NB4 (cell line): Measurements from ENCODE around the gene C13orf46.

Experiments
- DNase-seq: peaks from one replicate; pipeline ENCODE4 v3.0.0; 2010; ENCODE audit warnings: low read depth
- H3K4me3 ChIP-seq: one replicate; pipeline ENCODE4 v1.5.1; 2011; ENCODE audit warnings: mild to moderate bottlenecking, low read depth, low read length, moderate library complexity
- CTCF ChIP-seq: IDR thresholded peaks from one replicate; pipeline ENCODE4 v1.5.1; 2012; ENCODE audit warnings: low read depth, low read length
- MAX ChIP-seq: IDR thresholded peaks from 2 replicates; pipeline ENCODE4 v1.6.1; 2011; ENCODE audit warnings: low read depth, low read length
- MYC ChIP-seq: IDR thresholded peaks from 2 replicates; pipeline ENCODE4 v1.6.1; 2011; ENCODE audit warnings: low read depth, low read length
- POLR2A ChIP-seq: IDR thresholded peaks from 2 replicates; pipeline ENCODE4 v1.6.1; 2011; ENCODE audit warnings: mild to moderate bottlenecking; ENCODE audit not compliant: insufficient read length; ENCODE audit errors: extremely low read depth

C13orf46 gene

GRCh38 chr13:113923376-113924063 lies 50.4 kb downstream of the C13orf46 start:
- DNase-seq = no peak
- TF ChIP-seq POLR2A (no peak), MYC (no peak), MAX (no peak), CTCF (no peak)
- H3K4me3 ChIP-seq = no peak overlapping the region

GRCh38 chr13:113922412-113923118 lies 51.3 kb downstream of the C13orf46 start:
- DNase-seq = no peak
- TF ChIP-seq MAX = no peak
- no peak for TF ChIP-seq MYC
- no peak for TF ChIP-seq CTCF
- no peak for TF ChIP-seq POLR2A
- no peak overlapping the region for H3K4me3 ChIP-seq

GRCh38 chr13:113921763-113922162 lies 52.1 kb downstream of the C13orf46 start:
- H3K4me3 ChIP-seq = no peak overlapping the region
- DNase-seq = no peak
- TF ChIP-seq MYC = no peak
- TF ChIP-seq CTCF = no peak
- TF ChIP-seq MAX = no peak
- no peak for TF ChIP-seq POLR2A

- no peak for DNase-seq
- H3K4me3 ChIP-seq = no peak overlapping the region
- TF ChIP-seq CTCF (no peak), MAX (no peak), POLR2A (no peak), MYC (no peak)
These were observed 53.1 kb downstream of the C13orf46 start for GRCh38 chr13:113920606-113921286.

- H3K4me3 ChIP-seq = no peak overlapping the region
- no peak for DNase-seq
- no peak for TF ChIP-seq POLR2A
These were observed 53.9 kb downstream of the C13orf46 start for GRCh38 chr13:113919761-113920559.
